Right lung (tissue), 5 donors: ENCODE data around the gene MYO5C. TPM values are rescaled to one million over a fixed set of nuclear protein-coding genes. Genes with fewer than 3 reads are reported as not detected.

ENCODE experiments used
- DNase-seq, 2 donors: peaks; one replicate each; pipeline ENCODE4 v3.0.0-alpha.2; 2013
- polyA plus RNA-seq, 5 donors: library from polyadenylated mRNA; unstranded; fragments of 120-200 nt; gene quantifications; one replicate each; pipeline versions ENCODE4 v1.2.1 to v1.2.3, GENCODE V29; 2013; ENCODE audit warnings: inconsistent platforms in 1 of 5, low replicate concordance in 1 of 5; ENCODE audit not compliant: insufficient read length in 5 of 5, insufficient read depth in 1 of 5

The MYO5C gene
- polyA plus RNA-seq, 5 donors = 21.2 to 38.7 (median 37.5) TPM

GRCh38 chr15:52213206-52213605, 82.4 kb downstream of the MYO5C start:
- no peak for DNase-seq

- DNase-seq = no peak
Measured at GRCh38 chr15:52208306-52208946, 87.2 kb downstream of the MYO5C start.

- no peak for DNase-seq
Measured at GRCh38 chr15:52207191-52207590, 88.4 kb downstream of the MYO5C start.

- DNase-seq = no peak
Measured at GRCh38 chr15:52206446-52206845, 89.2 kb downstream of the MYO5C start.

DNA sequence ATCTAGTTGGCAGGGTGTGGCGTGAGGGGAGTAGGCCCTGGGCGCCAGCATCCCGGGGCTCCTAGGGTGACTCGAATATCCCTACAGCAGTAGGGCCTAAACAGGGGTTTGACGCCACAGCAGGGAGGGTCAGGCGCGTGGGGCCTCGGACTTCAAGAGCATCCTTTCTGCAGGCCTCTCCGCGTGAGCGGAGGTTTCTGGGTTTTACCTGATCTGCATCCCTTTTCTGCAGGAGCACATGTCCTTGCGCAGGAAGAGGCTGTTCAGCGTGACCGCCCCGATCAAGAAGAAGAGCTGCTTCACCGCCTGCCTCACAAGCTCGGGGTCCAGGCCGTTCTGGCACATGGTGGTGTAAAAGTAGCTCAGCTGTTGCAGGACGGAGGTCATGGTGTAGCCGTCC, 90.9 kb downstream of the MYO5C start:
- no peak for DNase-seq

GRCh38 chr15:52200831-52201365, 94.7 kb downstream of the MYO5C start:
- DNase-seq = no peak

DNA sequence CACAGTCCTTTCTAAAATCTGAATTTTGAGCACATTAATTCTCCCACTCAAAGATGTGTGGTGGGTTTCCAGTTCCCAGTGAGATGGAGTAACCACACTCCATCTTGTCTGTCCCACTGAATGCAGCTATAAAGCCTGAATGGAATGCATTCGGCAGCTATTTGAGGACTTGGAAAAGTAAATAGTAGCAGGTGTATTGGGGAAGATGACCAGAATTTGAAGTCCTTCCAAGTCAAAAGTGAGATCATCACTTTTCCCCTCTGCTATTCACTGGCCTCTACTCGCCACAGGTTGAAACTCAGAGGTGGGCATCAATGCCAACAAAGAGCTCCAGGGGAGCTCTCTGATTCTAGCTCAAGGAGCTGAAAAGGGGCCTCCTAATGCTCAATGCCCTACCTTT, 96.3 kb downstream of the MYO5C start:
- no peak for DNase-seq

- DNase-seq = no peak
Measured at GRCh38 chr15:52196891-52197290, 98.7 kb downstream of the MYO5C start.

DNA sequence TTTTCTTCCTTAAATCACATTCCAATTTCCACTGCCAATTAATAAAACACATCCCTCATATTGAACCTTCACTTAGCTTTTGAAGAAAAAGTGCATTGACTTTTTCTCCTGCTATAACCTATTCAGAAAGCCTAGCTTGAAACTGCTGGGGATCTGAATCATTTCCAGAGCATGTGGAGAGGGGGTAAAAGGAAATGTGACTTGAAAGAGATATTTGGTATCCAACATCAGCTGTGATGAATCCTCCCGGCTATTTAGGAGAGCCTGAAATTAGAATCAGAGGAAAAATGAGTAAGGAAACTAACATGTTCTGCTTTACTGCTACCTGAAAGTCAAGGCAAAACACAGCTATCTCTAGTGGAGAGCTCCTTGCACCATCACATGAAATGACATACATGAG, 101.8 kb downstream of the MYO5C start:
- no peak for DNase-seq

DNA sequence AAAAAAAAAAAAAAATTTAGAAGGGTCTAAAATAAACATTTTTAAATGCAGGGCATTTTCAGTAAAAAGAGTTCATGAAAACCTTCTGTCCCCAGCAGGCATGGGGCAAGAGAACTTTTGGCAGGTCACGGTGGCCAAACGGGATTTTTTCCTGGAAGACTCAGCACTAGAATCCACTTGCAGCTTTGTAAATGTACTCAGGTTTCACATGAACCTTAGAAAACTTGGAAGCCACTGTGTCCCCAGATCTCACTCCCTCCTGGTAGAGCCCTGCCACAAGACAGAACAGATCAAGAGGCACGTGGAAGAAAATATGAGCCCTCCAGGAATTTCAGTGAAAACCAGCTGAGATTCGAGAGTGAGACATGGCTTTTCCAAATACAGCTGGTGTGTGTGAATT, 102.3 kb downstream of the MYO5C start:
- DNase-seq = no peak

DNA sequence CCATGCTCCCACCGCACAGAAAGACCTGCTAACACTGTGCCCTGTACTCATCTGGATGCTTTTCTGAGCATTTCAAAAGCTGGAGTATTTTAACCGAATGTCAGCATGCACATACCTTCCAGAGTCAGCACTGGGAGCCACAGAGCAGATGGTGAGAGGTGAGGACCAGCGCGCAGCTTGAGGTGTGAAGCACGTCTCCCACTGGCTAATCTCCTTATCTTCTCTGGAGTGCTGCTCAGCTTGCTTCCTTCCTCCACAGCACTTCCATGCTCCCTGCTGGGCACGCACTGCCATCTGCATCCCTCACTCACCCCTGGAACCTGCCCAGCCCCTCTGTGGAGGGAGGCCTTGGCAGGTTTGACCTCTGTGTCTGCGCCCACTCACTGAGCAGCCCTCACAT, 104.4 kb downstream of the MYO5C start, which contains the start of gene GNB5:
Gene GNB5, minus strand, starts transcription at position 186 of the 400 bp plus-strand sequence. CDS start 6,716 bp downstream, outside the sequence.
- no peak for DNase-seq

DNA sequence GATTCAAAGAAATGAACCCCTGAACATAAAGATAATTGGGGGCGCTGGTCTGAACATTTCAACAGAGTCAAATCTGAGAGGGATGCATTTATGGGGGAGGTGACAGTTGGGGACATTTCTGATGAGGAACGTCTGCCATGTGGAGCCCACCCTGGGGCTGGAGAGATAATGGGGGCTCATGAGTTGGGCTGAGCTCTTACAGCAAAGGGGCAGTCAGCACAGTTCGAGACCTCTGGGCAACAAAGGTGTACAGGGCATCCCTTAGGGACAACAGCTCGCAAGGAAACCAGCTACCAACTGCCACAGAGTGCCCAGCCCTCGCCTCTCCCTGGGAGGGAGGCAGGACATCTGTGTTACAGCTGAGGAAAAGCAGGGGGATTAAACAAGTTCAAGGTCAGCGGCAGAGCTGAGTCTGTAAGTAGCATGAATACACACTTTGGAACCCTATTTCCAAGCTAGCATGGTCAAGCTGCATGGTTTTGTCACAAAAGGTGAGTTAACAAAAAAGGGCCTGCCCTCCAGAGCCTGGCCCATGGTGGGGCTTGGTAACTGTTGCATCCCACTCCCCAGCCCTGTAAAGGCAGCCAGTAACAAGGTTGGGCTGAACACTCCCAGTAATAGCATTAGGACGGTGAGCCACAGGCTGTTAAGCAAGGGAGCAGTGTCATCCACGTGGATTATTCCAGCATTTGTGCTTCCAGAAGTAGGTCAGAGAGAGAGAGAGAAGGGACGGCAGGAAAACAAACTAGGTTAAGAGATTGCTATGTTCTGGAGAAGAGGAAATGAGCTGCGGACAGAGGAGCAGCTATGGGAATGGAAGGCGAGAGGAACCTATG, 108.7 kb downstream of the MYO5C start:
- no peak for DNase-seq

DNA sequence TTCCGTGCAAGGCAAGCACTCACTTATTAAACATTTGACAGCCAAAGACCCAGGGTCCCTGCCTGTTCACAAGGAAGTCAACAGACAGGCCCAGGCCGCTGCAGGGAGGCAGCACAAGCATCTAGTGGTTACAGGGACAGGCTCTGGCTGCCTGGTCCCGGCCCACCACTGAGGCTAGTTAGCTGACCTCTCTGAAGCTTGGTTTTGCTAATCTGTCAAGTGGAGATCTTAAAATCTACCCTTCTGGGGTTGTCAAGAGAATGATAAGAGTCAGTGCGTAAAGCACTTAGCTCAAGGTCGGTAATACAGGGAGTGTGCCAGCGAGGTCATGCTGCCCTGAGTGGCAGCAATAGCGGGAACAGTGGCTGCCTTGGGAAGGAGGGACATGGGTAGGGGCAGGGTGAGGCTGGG, 110.4 kb downstream of the MYO5C start:
- no peak for DNase-seq

DNA sequence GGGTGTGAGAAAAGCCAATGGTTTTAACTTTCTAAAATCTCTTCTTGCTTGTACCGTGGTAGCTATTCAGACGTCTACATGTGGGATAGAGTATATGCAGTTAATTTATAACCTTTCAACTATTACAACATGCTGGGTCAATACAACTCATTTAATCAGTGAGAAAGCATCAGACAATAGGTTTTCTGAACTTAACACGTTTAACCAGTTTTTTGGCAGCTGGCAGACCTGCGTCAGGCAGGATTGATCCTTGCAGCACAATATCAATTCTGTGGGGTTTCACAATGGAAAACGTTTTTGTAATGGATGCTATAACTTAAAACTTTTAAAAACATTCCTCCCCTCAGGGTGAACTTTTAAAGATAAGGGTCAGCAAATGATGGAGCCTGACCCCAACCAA, 110.9 kb downstream of the MYO5C start:
- DNase-seq = no peak

DNA sequence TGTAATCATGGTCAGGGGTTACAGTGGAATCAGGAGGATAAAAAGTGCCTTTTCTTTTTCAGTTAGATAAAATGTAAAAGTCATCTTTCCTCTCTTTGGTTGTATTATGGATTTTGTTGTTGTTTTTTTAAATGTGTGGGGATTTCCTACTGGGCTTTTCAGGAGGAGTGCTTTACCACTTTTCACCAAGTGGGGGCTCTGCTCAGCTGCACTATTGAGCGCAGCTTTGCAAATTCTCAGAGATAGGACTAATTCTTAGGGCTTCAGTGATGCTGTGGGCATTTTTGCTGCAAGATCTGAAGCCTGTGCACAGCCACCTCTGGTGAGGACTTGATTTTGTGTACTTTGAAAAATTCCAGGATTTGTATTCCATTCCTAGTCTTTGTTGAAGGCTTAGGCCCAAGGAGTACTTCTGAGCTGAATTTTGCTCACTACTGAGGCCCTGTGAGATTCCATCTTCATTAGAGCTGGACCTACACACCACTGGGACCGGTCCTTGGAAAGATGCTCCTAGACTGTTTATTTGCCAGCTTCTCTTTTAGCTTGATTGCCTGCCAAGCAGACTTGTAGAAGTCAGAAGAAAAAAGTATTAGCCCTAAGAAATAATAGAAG, 111.9 kb downstream of the MYO5C start:
- no peak for DNase-seq

GRCh38 chr15:52181938-52182780, 113.4 kb downstream of the MYO5C start:
- no peak for DNase-seq

DNA sequence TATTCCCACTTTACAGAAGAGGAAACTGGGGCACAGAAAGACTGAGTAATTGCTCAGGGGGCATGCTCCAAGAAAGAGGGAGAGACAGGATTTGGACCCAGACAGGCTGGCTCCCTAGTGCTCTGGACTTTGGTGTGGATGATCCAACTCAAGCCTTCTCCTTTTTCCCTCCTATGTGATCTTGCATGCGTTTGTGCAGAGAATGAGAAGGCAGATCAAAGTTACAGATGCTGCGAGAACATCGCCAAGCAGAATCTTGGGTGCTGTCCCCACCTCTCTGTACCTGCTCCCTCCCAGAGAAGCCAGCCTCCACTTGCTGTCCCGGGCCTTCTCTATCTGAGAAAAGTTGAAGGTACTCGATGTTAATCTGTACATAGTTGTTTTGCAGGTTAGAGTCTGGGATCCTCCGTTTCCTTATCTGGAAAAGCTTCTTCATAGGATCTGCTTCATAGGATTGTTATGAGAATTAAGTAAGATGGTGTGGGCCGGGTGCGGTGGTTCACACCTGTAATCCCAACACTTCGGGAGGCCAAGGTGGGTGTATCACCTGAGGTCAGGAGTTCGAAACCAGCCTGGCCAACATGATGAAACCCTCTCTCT, 114.7 kb downstream of the MYO5C start:
- DNase-seq = no peak

- DNase-seq = no peak
Measured at GRCh38 chr15:52180196-52180835, 115.3 kb downstream of the MYO5C start.

DNA sequence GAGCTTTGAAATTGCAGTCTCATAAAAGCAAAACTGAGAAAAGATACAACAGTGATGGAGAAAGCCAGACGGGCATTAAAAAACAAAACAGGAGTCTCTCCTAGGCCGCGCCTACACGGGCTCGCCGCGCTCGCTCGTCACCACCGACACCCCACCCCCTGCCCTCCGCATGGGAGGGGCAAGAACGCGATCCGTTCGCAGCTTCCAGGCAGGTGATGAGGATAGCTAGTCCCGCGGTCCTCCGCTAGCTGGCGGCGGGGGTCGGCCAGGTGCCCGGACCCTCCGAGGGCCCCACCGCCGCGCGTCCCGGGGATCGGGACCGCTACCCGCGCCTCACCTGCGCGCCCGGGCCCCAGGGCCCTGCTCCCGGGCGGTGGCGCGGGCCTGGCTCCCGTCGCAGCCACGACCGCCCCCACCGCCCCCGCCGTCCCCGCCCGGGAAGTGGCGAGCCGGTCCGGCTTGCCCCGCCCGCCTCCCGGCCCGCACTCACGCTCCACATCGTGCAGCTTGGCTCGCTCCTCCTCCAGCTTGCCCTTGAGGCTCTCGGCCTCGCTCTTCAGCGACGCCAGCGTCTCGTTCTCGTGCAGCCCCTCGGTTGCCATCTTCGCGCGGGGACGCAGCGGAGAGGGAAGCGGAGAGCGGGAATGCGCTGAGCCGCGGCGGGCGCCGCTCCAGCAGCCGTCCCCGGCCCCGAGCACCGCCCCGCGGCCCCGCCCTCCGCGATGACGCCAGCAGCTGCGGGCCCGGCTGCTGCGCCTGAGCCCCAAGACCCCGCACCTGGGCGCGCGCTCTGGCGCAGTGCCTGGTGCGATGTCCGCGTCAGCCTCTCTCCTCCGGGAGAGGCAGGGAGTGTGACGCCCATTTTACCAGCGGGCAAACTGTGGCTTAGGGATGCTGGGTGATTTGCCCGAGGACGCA, 116.1 kb downstream of the MYO5C start:
- DNase-seq = peak; percentile 81 to 82

- no peak for DNase-seq
Measured at GRCh38 chr15:52178765-52179164, 116.8 kb downstream of the MYO5C start.
